A549 (cell line): ENCODE results near the gene RHOF. TPM values are rescaled to one million over a fixed set of nuclear protein-coding genes. Genes with fewer than 3 reads are reported as not detected.
A peak's percentile ranks its signal among the peaks of the same experiment; 100 is the strongest.
"Not testable (repeated sequence)": the region's sequence is repeated elsewhere in the genome, so short reads cannot be mapped to it uniquely, and the experiment has no call there.

Experiments
- ATAC-seq, 2 experiments: fragments of 200-7000 bp in 1 of 2; fragments of >200 bp in 1 of 2; cut with Nextera tagmentation in 1 of 2; cut with Tn5 transposase in 1 of 2; 3 replicates each; pipeline versions ENCODE4 v1.8.0 to v1.9.1; 2018 to 2020; ENCODE audit warnings: mild to moderate bottlenecking in 1 of 2, moderate library complexity in 1 of 2
- CTCF ChIA-PET: fragments of 300-600 bp; sonication (Branson Sonifier 250); formaldehyde crosslinking; extraction: SDS; loops from one replicate; lab custom pipeline; 2021; ENCODE audit warnings: antibody characterized with exemption, inconsistent platforms; lab: Yijun Ruan, JAX
- POLR2A ChIA-PET: fragments of 350-600 bp; formaldehyde crosslinking; extraction: SDS; loops from one replicate; lab custom pipeline; 2021; ENCODE audit warnings: antibody characterized with exemption, inconsistent platforms; lab: Yijun Ruan, JAX
- DNase-seq, 2 experiments: peaks; one replicate each; pipeline versions ENCODE4 v3.0.0 to v3.0.0-alpha.2; 2011 to 2016; ENCODE audit warnings: low read depth in 1 of 2, low spot score in 1 of 2
- FAIRE-seq: peaks from 2 replicates; lab custom pipeline; 2011; peaks lifted over from hg19 to GRCh38; lab: Jason Lieb, UNC
- H3K27ac ChIP-seq, 2 experiments: fragments of >200 bp; sonication (Bioruptor Twin); formaldehyde crosslinking; 3 replicates each; pipeline ENCODE4 v1.5.1; 2016 to 2017
- H3K4me1 ChIP-seq: fragments of >200 bp; sonication (Bioruptor Twin); formaldehyde crosslinking; 3 replicates; pipeline ENCODE4 v1.6.1; 2016
- H3K4me2 ChIP-seq: fragments of >200 bp; sonication (Bioruptor Twin); formaldehyde crosslinking; 3 replicates; pipeline ENCODE4 v1.6.1; 2016
- H3K4me3 ChIP-seq: fragments of >200 bp; sonication (Bioruptor Twin); formaldehyde crosslinking; 3 replicates; pipeline ENCODE4 v1.5.1; 2016
- H3K9me3 ChIP-seq: fragments of >200 bp; sonication (Bioruptor Twin); formaldehyde crosslinking; 3 replicates; pipeline ENCODE4 v1.6.1; 2016
- BHLHE40 ChIP-seq: IDR thresholded peaks from 2 replicates; pipeline ENCODE4 v1.6.1; 2012; ENCODE audit warnings: low read depth, low read length, inconsistent platforms
- CBX2 ChIP-seq: fragments of 200-600 bp; sonication (generic); IDR thresholded peaks from 2 replicates; pipeline ENCODE4 v1.6.1; 2016; ENCODE audit warnings: low read depth, mild to moderate bottlenecking, borderline replicate concordance
- CBX8 ChIP-seq: fragments of 200-600 bp; sonication (generic); IDR thresholded peaks from 2 replicates; pipeline ENCODE4 v1.6.1; 2016
- CHD2 ChIP-seq: fragments of 150-350 bp; IDR thresholded peaks from 2 replicates; pipeline ENCODE4 v1.6.1; 2014; ENCODE audit warnings: low read length; ENCODE audit not compliant: partially characterized antibody
- CHD4 ChIP-seq: fragments of 200-600 bp; sonication (generic); IDR thresholded peaks from 2 replicates; pipeline ENCODE4 v1.6.1; 2016; ENCODE audit warnings: antibody characterized with exemption, mild to moderate bottlenecking, borderline replicate concordance
- EHF ChIP-seq: fragments of 250-450 bp; sonication (Bioruptor Pico); IDR thresholded peaks from 2 replicates; pipeline ENCODE4 v1.5.0; 2020; ENCODE audit warnings: mild to moderate bottlenecking
- EHMT2 ChIP-seq: fragments of 200-600 bp; sonication (generic); IDR thresholded peaks from 2 replicates; pipeline ENCODE4 v1.6.1; 2016; ENCODE audit warnings: antibody characterized with exemption, low read depth, mild to moderate bottlenecking, moderate library complexity
- EP300 ChIP-seq, 2 experiments: fragments of >200 bp; sonication (Bioruptor Twin); formaldehyde crosslinking; IDR thresholded peaks; 2 replicates in 1 of 2; 3 replicates in 1 of 2; pipeline ENCODE4 v1.6.1; 2016 to 2017
- FOSB ChIP-seq: fragments of 250-450 bp; sonication (Bioruptor Pico); IDR thresholded peaks from 2 replicates; pipeline ENCODE4 v1.5.0; 2020; ENCODE audit warnings: mild to moderate bottlenecking, moderate library complexity
- FOSL2 ChIP-seq, 2 experiments: fragments of 450-650 bp in 1 of 2; fragments of >200 bp in 1 of 2; sonication (Bioruptor Twin) in 1 of 2; formaldehyde crosslinking; IDR thresholded peaks; 2 replicates each; pipeline versions ENCODE4 v1.5.0 to v1.6.1; 2016 to 2020; ENCODE audit warnings: mild to moderate bottlenecking in 1 of 2, moderate library complexity in 1 of 2
- FOXS1 ChIP-seq: fragments of 250-450 bp; sonication (Bioruptor Pico); IDR thresholded peaks from 2 replicates; pipeline ENCODE4 v1.5.0; 2020; ENCODE audit warnings: mild to moderate bottlenecking, moderate library complexity
- GATA3 ChIP-seq: IDR thresholded peaks from 2 replicates; pipeline ENCODE4 v1.6.1; 2012; ENCODE audit warnings: borderline replicate concordance
- HDAC2 ChIP-seq: fragments of 200-600 bp; sonication (generic); IDR thresholded peaks from 2 replicates; pipeline ENCODE4 v1.6.1; 2016
- HOXA7 ChIP-seq: fragments of 250-450 bp; sonication (Bioruptor Pico); IDR thresholded peaks from 2 replicates; pipeline ENCODE4 v1.5.0; 2020; ENCODE audit warnings: mild to moderate bottlenecking, moderate library complexity
- HOXB13 ChIP-seq: fragments of 250-450 bp; sonication (Bioruptor Pico); IDR thresholded peaks from 2 replicates; pipeline ENCODE4 v1.5.0; 2020; ENCODE audit warnings: low read depth, mild to moderate bottlenecking, moderate library complexity
- JUNB ChIP-seq: fragments of >200 bp; sonication (Bioruptor Twin); formaldehyde crosslinking; IDR thresholded peaks from 2 replicates; pipeline ENCODE4 v1.6.1; 2016
- KDM5A ChIP-seq: fragments of 200-600 bp; sonication (generic); IDR thresholded peaks from 2 replicates; pipeline ENCODE4 v1.6.1; 2016; ENCODE audit warnings: antibody characterized with exemption, mild to moderate bottlenecking
- MAFK ChIP-seq: fragments of 450-650 bp; IDR thresholded peaks from 2 replicates; pipeline ENCODE4 v1.6.1; 2014; ENCODE audit not compliant: partially characterized antibody
- MYC ChIP-seq: IDR thresholded peaks from 2 replicates; pipeline ENCODE4 v1.6.1; 2012; ENCODE audit warnings: mild to moderate bottlenecking, inconsistent platforms, low read length, improper control_type of control experiment, borderline replicate concordance
- RAD21 ChIP-seq, 2 experiments: fragments of >200 bp in 1 of 2; sonication (Bioruptor Twin) in 1 of 2; formaldehyde crosslinking in 1 of 2; IDR thresholded peaks in 1 of 2; conservative IDR thresholded peaks in 1 of 2; 2 replicates in 1 of 2; 3 replicates in 1 of 2; pipeline ENCODE4 v1.6.1; 2012 to 2018; ENCODE audit warnings: inconsistent platforms in 1 of 2
- TFCP2L1 ChIP-seq: fragments of 250-450 bp; sonication (Bioruptor Pico); IDR thresholded peaks from 2 replicates; pipeline ENCODE4 v1.5.0; 2021; ENCODE audit warnings: mild to moderate bottlenecking
- USF2 ChIP-seq: fragments of 450-650 bp; IDR thresholded peaks from 2 replicates; pipeline ENCODE4 v1.6.1; 2014; ENCODE audit warnings: antibody characterized with exemption
- WGBS: methylation state at CpG from one replicate; pipeline ENCODE4 v1.1.6; 2017; ENCODE audit errors: missing lambda C conversion rate; 5-methylcytosine and 5-hydroxymethylcytosine counted together
- polyA plus RNA-seq, 4 experiments: library from polyadenylated mRNA; depleted of rRNA in 3 of 4; stranded (reverse); fragments of >200 nt; fragmentation: RNase III in 1 of 4; extraction: RNeasy Plus Mini Kit Qiagen cat#74134 plus additional on column Dnase treatment in 1 of 4; gene quantifications; 2 replicates in 3 of 4; 3 replicates in 1 of 4; pipeline ENCODE4 v1.2.3, GENCODE V29; 2011 to 2017
- TF ChIP-seq, protein P1 (sequence below): fragments of 250-450 bp; sonication (Bioruptor Pico); IDR thresholded peaks from 2 replicates; pipeline ENCODE4 v1.5.0; 2021; ENCODE audit warnings: mild to moderate bottlenecking, moderate library complexity, borderline replicate concordance

Gene RHOF
- polyA plus RNA-seq, 2 of the 4 experiments (the other 2 are of a cell fraction) = 47.1 to 52.3 TPM

GRCh38 chr12:121791671-121792551 is 1.6 kb downstream of the RHOF start (continued):
- TF ChIP-seq CBX8 (no peak), EP300 (IDR thresholded peaks at IDR 0.05) (peak; percentile 30 to 54; a peak in 1 of 5 replicates), EHF (CRISPR knock-in tag) (no peak), GATA3 (peak; percentile 23; the same call in 1 of the 2 replicates), FOSL2 (IDR thresholded peaks at IDR 0.05) (peak; percentile 44), FOSL2 (CRISPR knock-in tag; IDR thresholded peaks at IDR 0.05) (peak; percentile 56), KDM5A (no peak), HOXA7 (CRISPR knock-in tag) (0 out of 2 replicates have a peak, but pooled peaks have one; percentile 21), HOXB13 (CRISPR knock-in tag) (no peak)
- TF ChIP-seq, all 56 proteins: peak for 7

DNA sequence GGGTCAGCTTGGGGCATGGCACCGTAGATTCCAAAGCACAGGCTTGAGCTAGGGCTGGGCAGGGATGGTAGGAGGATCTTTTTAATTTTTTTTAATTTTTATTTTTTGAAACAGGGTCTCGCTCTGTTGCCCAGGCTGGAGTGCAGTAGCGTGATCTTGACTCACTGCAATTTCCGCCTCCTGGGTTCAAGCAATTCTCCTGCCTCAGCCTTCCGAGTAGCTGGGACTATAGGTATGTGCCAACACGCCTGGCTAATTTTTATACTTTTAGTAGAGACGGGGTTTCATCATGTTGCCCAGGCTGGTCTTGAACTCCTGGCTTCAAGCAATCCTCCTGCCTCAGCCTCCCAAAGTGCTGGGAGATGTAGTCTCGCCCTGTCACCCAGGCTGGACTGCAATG is 2.7 kb downstream of the RHOF start:
- CTCF ChIA-PET = interaction anchor here (0.6 to 72.2 kb wide), 6 partner anchors 5 to 111 kb away, joined by 3 to 2657 read pairs (median 258); partner anchors contain the start of genes PSMD9, RHOF and SETD1B
- Histone ChIP-seq H3K4me2 (peak overlapping the region; percentile 78), H3K27ac (peak overlapping the region; percentile 100), H3K4me1 (peaks cover 76% of the 10 kb centered on the region)
- H3K4me3 ChIP-seq, FAIRE-seq, ATAC-seq, DNase-seq, H3K9me3 ChIP-seq: not testable (repeated sequence)
- POLR2A ChIA-PET = interaction anchor here (1.5 to 1.9 kb wide), 2 partner anchors 9 to 11 kb away, joined by 3 to 4 read pairs; no protein-coding TSS in a partner anchor
- WGBS = 89% methylated on average over 8 of the region's 8 CpGs

DNA sequence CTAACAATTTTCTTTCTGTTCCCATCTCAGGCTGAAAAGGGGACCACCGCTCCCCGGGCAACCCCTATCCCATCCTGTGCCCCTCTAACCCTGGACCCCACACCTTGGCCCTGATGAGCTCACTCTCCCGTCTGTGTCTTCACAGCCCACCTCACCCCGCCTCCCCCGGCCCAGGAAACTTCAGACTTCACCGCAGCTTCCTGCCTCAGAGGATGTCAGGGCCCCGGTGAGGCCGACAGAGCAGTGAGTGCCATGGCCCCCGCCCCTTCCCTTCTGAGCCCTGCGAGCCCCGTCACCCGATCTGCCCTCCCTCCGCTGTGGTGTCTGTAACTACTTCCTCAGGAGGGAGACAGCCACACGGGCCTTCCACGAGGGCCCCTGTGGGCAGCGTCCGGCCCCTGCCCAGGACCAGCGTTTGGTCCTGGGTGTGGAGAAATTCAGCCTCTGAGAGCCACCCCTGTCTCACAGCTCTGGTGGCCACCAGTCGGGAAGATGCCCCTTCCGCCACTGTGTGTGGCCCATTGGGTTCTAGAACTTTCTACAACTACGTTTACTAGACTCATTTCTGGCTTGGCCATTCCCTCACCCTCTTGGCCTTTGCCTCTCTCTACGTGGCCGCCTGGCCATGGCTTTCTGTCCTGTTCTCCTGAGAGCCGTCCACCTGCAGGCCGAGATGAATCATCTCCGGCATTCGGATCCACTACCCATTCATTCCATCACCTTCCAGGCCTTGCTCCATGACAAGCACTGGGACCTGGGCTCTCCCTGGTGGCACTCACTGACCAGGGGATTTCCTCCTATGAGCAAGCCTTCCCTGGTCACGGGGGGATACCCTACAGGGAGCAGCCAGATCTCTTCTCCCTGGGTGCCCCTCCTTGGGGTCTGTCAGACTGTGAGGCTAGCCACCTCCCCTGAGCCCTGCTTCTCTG is 3.4 kb downstream of the RHOF start:
- ATAC-seq = no peak
- no peak overlapping the region for H3K4me3 ChIP-seq
- no peak for DNase-seq
- POLR2A ChIA-PET = interaction anchor here (0.7 kb wide), 1 partner anchor 25 kb away, joined by 3 read pairs; no protein-coding TSS in a partner anchor
- TF ChIP-seq MAFK = no peak
- no peak for TF ChIP-seq FOSL2 (IDR thresholded peaks at IDR 0.05)
- TF ChIP-seq FOSL2 (CRISPR knock-in tag; IDR thresholded peaks at IDR 0.05) = peak; percentile 30; the same call in 1 of the 2 replicates
- no peak for TF ChIP-seq JUNB
- TF ChIP-seq BHLHE40 = no peak
- TF ChIP-seq FOXS1 (CRISPR knock-in tag) = no peak; the same call in 1 of the 2 replicates
- no peak for TF ChIP-seq USF2
- no peak for TF ChIP-seq EHMT2
- TF ChIP-seq, all 56 proteins: peak for 1
- peaks cover 76% of the 10 kb centered on the region for H3K4me1 ChIP-seq
- no peak for FAIRE-seq
- H3K4me2 ChIP-seq = peak overlapping the region; percentile 78
- 76% methylated on average over 28 of the region's 28 CpGs for WGBS
- peak overlapping the region; percentile 49 to 100 for H3K27ac ChIP-seq
- CTCF ChIA-PET = interaction anchor here (1.2 to 72.2 kb wide), 5 partner anchors 4 to 98 kb away, joined by 3 to 2657 read pairs (median 322); partner anchors contain the start of genes PSMD9, RHOF and SETD1B
- no peaks in the 10 kb centered on the region for H3K9me3 ChIP-seq

DNA sequence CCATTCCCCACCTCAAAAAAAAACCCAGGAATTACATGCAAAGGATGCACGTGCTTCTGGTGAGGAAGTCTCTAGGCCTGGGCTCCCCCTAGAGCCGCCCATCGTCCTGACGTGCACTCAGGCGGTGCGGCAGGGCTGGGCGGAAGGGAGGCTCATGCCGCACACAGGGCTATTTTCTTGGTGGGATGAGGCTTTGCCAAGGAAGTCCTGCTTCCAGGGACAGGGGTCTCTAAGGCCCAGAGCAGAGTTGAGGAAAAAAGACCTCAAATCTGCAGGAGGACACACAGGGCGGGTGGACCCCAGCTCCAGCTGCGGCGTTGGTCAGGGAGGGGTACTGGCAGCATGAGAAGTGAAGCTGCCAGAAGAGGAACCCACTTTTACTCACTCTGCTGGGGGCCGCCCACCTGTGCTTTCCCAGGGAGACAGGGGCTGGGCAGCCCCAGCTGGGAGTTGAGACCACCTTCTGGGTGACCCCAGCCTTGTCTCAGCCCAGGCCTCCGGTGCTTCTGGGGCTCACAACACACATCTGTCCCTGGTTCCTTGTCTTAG is 4.2 kb downstream of the RHOF start:
- H3K27ac ChIP-seq = peak overlapping the region; percentile 49 to 100; a peak in 5 of 6 replicates
- WGBS = 79% methylated on average over 12 of the region's 13 CpGs
- no peaks in the 10 kb centered on the region for H3K9me3 ChIP-seq
- H3K4me2 ChIP-seq = peak overlapping the region; percentile 78
- FAIRE-seq (no peak), ATAC-seq (no peak), DNase-seq (no peak)
- H3K4me3 ChIP-seq = no peak overlapping the region
- peaks cover 76% of the 10 kb centered on the region for H3K4me1 ChIP-seq
- POLR2A ChIA-PET = interaction anchor here (0.7 kb wide), 1 partner anchor 26 kb away, joined by 3 read pairs; no protein-coding TSS in a partner anchor
- CTCF ChIA-PET = interaction anchor here (1.2 to 72.2 kb wide), 4 partner anchors 4 to 99 kb away, joined by 3 to 2657 read pairs (median 1332); partner anchors contain the start of genes PSMD9, RHOF and SETD1B
- TF ChIP-seq KDM5A = no peak
- TF ChIP-seq, protein P1, sequence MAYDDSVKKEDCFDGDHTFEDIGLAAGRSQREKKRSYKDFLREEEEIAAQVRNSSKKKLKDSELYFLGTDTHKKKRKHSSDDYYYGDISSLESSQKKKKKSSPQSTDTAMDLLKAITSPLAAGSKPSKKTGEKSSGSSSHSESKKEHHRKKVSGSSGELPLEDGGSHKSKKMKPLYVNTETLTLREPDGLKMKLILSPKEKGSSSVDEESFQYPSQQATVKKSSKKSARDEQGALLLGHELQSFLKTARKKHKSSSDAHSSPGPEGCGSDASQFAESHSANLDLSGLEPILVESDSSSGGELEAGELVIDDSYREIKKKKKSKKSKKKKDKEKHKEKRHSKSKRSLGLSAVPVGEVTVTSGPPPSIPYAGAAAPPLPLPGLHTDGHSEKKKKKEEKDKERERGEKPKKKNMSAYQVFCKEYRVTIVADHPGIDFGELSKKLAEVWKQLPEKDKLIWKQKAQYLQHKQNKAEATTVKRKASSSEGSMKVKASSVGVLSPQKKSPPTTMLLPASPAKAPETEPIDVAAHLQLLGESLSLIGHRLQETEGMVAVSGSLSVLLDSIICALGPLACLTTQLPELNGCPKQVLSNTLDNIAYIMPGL (CRISPR knock-in tag) = no peak
- no peak for TF ChIP-seq HDAC2
- TF ChIP-seq MAFK = no peak
- no peak for TF ChIP-seq RAD21 (conservative IDR thresholded peaks at IDR 0.05 in 1 of 2, IDR thresholded peaks at IDR 0.05 in 1 of 2)
- no peak for TF ChIP-seq CBX2
- TF ChIP-seq TFCP2L1 (CRISPR knock-in tag) = no peak
- no peak for TF ChIP-seq MYC
- TF ChIP-seq CHD4 = no peak
- no peak for TF ChIP-seq CBX8
- TF ChIP-seq HOXA7 (CRISPR knock-in tag) = no peak
- TF ChIP-seq CHD2 = no peak
- no peak for TF ChIP-seq HOXB13 (CRISPR knock-in tag)
- no peak for TF ChIP-seq EHF (CRISPR knock-in tag)
- no peak for TF ChIP-seq FOSB
